Skeletal muscle satellite cell (primary cell): Measurements from ENCODE around the gene UGT2A3. TPM values are rescaled to one million over a fixed set of nuclear protein-coding genes. Genes with fewer than 3 reads are reported as not detected.
"Not testable (repeated sequence)": the region's sequence is repeated elsewhere in the genome, so short reads cannot be mapped to it uniquely, and the experiment has no call there.

Experiments used
- H3K27me3 ChIP-seq: 2 replicates; pipeline ENCODE4 v1.7.0; 2013; ENCODE audit warnings: low read length; ENCODE audit not compliant: control insufficient read depth, insufficient read depth
- H3K36me3 ChIP-seq: 2 replicates; pipeline ENCODE4 v1.7.0; 2013; ENCODE audit warnings: mild to moderate bottlenecking, control low read depth, low read length; ENCODE audit not compliant: insufficient read depth
- H3K4me1 ChIP-seq: 2 replicates; pipeline ENCODE4 v1.7.0; 2013; ENCODE audit warnings: low read length; ENCODE audit not compliant: control insufficient read depth, insufficient read depth
- H3K4me2 ChIP-seq: 2 replicates; pipeline ENCODE4 v1.7.0; 2013; ENCODE audit warnings: mild to moderate bottlenecking, low read length
- H3K4me3 ChIP-seq: 2 replicates; pipeline ENCODE4 v1.7.0; 2013; ENCODE audit warnings: low read length
- H3K9ac ChIP-seq: 2 replicates; pipeline ENCODE4 v1.7.0; 2013; ENCODE audit warnings: mild to moderate bottlenecking, low read depth, low read length, moderate library complexity
- H3K9me3 ChIP-seq: replicated peaks from 2 replicates; pipeline ENCODE4 v1.7.0; 2013; ENCODE audit warnings: mild to moderate bottlenecking, control low read depth, low read length
- total RNA-seq: library from RNA; depleted of rRNA; stranded (reverse); fragments of >200 nt; gene quantifications from 2 replicates; pipeline ENCODE4 v1.2.3, GENCODE V29; 2012; rRNA removed

The UGT2A3 gene
- not detected in 2 replicates for total RNA-seq

DNA sequence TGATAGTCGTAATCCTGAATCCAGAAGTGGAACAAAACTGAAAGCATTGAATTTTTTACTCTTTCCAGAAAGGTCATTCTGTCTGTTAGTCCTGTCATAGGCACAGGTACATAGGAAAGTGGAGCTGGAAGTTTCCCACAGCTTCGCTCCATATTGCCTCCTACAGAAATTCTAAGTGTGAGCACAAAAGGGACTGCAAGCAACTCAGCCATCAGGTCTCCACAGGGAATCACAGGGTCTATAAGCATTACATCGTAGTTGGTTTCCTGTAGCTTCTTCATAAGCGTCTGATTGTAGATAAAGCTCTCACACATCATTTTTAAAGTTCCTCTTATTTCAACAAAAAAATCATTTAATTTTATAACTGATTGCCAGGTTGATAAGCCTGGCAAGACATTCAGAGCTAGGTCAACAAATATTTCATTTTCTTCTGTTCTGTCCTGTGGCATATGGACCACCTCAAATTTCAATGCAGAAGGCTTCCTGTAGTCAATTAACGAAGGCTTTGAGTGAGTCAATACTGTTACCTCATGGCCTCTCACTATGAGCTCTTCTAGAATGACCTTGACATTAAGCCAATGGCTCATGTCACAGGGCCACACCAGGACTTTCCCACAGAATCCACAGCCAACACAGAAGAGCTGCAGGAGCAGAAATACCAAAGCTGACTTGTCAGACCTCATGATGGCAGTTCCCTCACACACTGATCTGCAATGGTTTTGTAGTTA lies at the start of gene UGT2A3:
TSS of gene UGT2A3 (minus strand) at position 727 of the 728 bp plus-strand sequence. CDS start at position 683, 44 bp downstream.
- H3K4me2 ChIP-seq = no peak within 1 kb of the TSS
- no peaks in the 10 kb centered on the region for H3K36me3 ChIP-seq
- H3K9ac ChIP-seq = no peak within 1 kb of the TSS
- no peaks in the 10 kb centered on the region for H3K9me3 ChIP-seq
- no peak within 1 kb of the TSS for H3K4me3 ChIP-seq
- no peaks in the 10 kb centered on the region for H3K4me1 ChIP-seq
- no peaks in the 10 kb centered on the region for H3K27me3 ChIP-seq

- H3K9ac ChIP-seq = no peak overlapping the region
- H3K4me1 ChIP-seq = no peaks in the 10 kb centered on the region
- no peaks in the 10 kb centered on the region for H3K36me3 ChIP-seq
- H3K4me2 ChIP-seq = no peak overlapping the region
- no peaks in the 10 kb centered on the region for H3K27me3 ChIP-seq
- H3K9me3 ChIP-seq = no peaks in the 10 kb centered on the region
- H3K4me3 ChIP-seq = no peak overlapping the region
Measured at GRCh38 chr4:68997040-68997439, 45.4 kb upstream of the UGT2A3 start.

DNA sequence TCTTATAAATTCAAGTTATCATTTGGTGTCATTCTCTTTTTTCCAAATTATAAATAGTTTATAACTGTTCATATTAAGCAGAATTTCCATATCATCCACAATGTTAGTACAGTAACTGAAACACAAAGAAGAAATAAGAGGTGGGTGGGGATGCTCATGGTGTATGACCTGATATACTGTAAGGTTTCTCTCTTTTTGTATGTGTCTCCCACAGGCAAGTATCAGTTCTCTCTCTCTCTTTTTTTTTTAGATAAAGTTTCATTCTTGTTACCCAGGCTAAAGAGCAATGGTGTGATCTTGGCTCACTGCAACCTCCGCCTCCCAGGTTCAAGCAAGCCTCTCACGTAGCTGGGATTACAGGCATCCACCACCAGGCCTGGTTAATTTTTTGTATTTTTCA lies 43.7 kb upstream of the UGT2A3 start:
- H3K4me1 ChIP-seq = no peaks in the 10 kb centered on the region
- no peaks in the 10 kb centered on the region for H3K27me3 ChIP-seq
- H3K36me3 ChIP-seq = no peaks in the 10 kb centered on the region
- no peak overlapping the region for H3K9ac ChIP-seq
- H3K4me3 ChIP-seq = no peak overlapping the region
- H3K9me3 ChIP-seq = no peaks in the 10 kb centered on the region
- H3K4me2 ChIP-seq = no peak overlapping the region

DNA sequence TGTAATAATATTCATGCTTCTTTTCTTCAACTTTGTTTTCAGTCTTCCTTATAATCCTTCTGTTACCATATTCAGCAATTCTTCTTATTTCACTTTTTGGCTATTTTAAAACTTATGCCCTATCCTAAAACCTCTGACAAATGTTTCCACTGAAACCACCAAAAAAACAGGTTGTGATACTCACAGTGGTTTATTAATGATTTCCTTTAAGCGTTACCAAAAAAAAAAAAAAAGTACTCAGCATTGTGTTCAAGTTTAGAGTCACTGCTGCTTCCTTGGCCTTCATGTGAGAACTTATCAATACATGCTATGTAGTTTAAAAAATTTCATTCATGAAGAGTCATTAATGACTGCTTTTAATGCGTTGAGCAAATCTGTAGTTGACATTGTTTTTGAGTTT lies 35.4 kb upstream of the UGT2A3 start:
- Histone ChIP-seq H3K4me3 (no peak overlapping the region), H3K27me3 (no peaks in the 10 kb centered on the region), H3K9ac (no peak overlapping the region), H3K4me2 (no peak overlapping the region), H3K9me3 (no peaks in the 10 kb centered on the region), H3K36me3 (no peaks in the 10 kb centered on the region), H3K4me1 (no peaks in the 10 kb centered on the region)

GRCh38 chr4:68985442-68985841 lies 33.8 kb upstream of the UGT2A3 start:
- Histone ChIP-seq H3K9ac (no peak overlapping the region), H3K4me2 (no peak overlapping the region), H3K27me3 (no peaks in the 10 kb centered on the region), H3K4me1 (no peaks in the 10 kb centered on the region), H3K36me3 (no peaks in the 10 kb centered on the region), H3K4me3 (no peak overlapping the region), H3K9me3 (no peaks in the 10 kb centered on the region)

- Histone ChIP-seq H3K27me3 (no peaks in the 10 kb centered on the region), H3K36me3 (no peaks in the 10 kb centered on the region), H3K4me3 (no peak overlapping the region), H3K4me2 (no peak overlapping the region), H3K9me3 (no peaks in the 10 kb centered on the region), H3K9ac (no peak overlapping the region), H3K4me1 (no peaks in the 10 kb centered on the region)
Measured at GRCh38 chr4:68984947-68985346, 33.3 kb upstream of the UGT2A3 start.

DNA sequence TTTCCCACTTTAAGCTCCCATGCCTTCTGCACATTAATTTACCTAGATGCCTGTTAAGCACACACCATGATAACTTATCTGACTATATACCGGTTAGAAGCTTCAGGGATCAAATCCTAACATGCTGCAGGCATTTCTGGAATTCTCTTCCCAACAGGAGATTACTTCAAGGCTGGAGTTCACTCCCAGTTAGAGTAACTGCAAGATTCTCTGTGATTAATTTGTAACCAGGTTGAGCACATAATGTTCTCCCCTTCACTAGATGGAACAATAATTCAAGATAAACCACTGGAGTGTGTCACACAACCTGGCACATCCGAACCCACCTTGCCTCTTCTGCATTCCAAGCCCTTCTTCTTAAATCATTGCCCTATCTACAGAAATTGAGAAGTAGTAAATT lies 11.8 kb upstream of the UGT2A3 start:
- no peak overlapping the region for H3K4me2 ChIP-seq
- no peaks in the 10 kb centered on the region for H3K9me3 ChIP-seq

DNA sequence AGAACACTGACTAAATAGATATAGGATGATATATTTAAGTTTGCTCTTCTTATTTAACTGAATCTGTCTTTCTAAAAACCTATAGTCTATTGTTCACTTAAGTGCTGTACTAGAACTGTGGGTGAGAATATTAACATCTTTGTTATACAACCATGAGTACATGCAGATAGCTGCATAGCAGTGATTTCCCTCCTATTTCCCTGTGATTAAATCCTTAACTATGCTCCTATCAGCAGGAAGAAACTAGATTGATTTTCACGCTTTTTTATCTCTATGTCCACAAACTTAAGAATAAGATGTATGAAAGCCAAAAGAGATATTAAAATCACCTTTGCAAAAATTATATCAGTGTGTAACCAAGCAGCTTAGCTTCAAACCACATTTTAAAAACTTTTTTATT lies 11.3 kb upstream of the UGT2A3 start:
- Histone ChIP-seq H3K4me3 (no peak overlapping the region), H3K36me3 (no peaks in the 10 kb centered on the region), H3K4me1 (no peaks in the 10 kb centered on the region), H3K9ac (no peak overlapping the region), H3K4me2 (no peak overlapping the region), H3K27me3 (no peaks in the 10 kb centered on the region), H3K9me3 (no peaks in the 10 kb centered on the region)

More for the DNA sequence above, 11.8 kb upstream of the UGT2A3 start:
- Histone ChIP-seq H3K36me3 (no peaks in the 10 kb centered on the region), H3K4me1 (no peaks in the 10 kb centered on the region), H3K9ac (no peak overlapping the region), H3K27me3 (no peaks in the 10 kb centered on the region), H3K4me3 (no peak overlapping the region)

GRCh38 chr4:68960294-68961163 lies 8.9 kb upstream of the UGT2A3 start:
- Histone ChIP-seq H3K36me3 (no peaks in the 10 kb centered on the region), H3K27me3 (no peaks in the 10 kb centered on the region), H3K4me1 (no peaks in the 10 kb centered on the region), H3K4me3 (no peak overlapping the region), H3K9me3 (no peaks in the 10 kb centered on the region), H3K9ac (no peak overlapping the region), H3K4me2 (no peak overlapping the region)

GRCh38 chr4:68959085-68959484 lies 7.5 kb upstream of the UGT2A3 start:
- not testable (repeated sequence) for H3K9ac ChIP-seq, H3K36me3 ChIP-seq, H3K4me2 ChIP-seq, H3K4me1 ChIP-seq, H3K27me3 ChIP-seq, H3K4me3 ChIP-seq, H3K9me3 ChIP-seq

DNA sequence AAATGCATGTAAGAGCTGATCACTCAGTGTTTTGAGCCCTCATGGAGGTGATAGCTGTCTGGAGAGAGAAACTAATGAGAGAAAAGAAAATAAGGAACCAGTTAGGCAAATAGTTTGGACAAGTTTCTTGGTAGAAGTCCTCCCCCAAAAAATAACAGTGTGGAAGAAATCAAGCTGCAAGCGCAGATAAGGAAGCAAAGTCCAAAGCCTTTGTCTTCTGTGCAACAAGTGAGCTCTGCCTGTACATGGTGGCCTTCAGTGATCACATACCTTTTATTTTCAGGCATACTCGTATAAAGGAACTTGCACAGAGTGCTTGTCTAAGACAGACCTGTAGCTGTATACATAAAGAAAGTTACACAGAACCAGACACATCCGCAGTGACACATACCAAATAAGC lies 2.5 kb upstream of the UGT2A3 start:
- Histone ChIP-seq H3K4me3 (no peak overlapping the region), H3K4me1 (no peaks in the 10 kb centered on the region), H3K4me2 (no peak overlapping the region), H3K36me3 (no peaks in the 10 kb centered on the region), H3K9me3 (no peaks in the 10 kb centered on the region), H3K27me3 (no peaks in the 10 kb centered on the region), H3K9ac (no peak overlapping the region)
